Pulmonary artery endothelial cell (primary cell): ENCODE results near the gene THRAP3. TPM values are rescaled to one million over a fixed set of nuclear protein-coding genes. Genes with fewer than 3 reads are reported as not detected.

ENCODE experiments used
- DNase-seq: peaks from one replicate; pipeline ENCODE4 v3.0.0-alpha.2; 2011; ENCODE audit warnings: low read depth, low spot score
- total RNA-seq: library from RNA; depleted of rRNA; stranded (reverse); fragments of >200 nt; gene quantifications from 2 replicates; pipeline ENCODE4 v1.2.3, GENCODE V29; 2014

THRAP3 gene
- total RNA-seq, 1 donor from 2014 or later = 167 TPM

DNA sequence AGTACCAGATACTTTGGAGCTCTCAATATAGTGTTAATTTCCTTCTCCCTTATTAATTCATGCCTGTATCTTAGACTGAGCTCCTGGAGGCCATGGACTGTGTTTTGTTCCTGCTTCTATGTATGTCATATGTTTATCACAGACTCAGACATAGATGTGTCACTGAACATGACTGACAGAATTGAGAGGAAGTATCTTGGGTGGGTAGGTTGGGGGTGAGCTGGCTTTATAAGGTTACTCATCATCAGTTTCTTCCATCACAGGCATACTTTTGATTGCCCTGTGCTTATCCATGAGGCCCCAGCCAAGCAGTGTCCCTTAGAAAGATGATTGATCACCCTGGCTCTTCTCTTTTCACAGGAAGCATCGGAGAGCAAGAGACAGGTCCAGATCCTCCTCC is 76.3 kb downstream of the THRAP3 start:
- no peak for DNase-seq

DNA sequence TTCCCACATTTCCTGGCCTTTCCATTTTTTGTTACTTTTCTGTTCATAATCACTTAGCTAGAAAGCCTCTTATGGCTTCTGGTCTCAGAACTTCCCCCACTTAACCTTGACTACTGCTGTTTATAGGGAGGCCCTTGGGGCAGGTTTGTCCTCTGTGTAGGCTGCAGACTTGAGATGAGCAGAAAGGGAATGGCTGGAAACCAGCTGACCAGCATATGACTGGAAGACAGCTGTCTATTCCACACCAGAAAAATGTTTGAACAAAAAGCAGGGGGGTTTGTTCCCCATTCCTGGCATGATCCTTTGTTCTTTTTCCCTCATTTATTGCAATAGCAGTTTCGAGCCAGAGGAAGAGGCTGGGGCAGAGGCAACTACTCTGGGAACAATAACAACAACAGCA is 77.0 kb downstream of the THRAP3 start:
- no peak for DNase-seq

DNA sequence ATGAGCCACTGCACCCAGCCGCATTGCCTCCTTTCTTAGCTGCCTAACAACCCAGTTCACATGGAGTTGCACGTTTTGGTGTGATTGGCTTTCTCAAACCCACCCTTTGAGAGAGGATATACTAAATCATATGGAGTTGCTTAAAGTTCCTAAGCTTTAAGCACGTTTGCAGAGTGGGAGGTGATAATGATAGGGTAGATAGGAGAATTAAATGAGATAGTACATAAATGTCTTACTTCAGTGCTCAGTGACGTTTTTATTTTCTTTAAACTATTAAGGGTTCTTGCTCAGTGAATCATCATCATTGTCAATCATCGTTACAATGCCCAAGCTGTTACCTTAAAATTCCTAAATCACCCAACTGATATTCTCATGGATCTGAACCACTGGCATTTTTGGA is 79.0 kb downstream of the THRAP3 start:
- DNase-seq = no peak

DNA sequence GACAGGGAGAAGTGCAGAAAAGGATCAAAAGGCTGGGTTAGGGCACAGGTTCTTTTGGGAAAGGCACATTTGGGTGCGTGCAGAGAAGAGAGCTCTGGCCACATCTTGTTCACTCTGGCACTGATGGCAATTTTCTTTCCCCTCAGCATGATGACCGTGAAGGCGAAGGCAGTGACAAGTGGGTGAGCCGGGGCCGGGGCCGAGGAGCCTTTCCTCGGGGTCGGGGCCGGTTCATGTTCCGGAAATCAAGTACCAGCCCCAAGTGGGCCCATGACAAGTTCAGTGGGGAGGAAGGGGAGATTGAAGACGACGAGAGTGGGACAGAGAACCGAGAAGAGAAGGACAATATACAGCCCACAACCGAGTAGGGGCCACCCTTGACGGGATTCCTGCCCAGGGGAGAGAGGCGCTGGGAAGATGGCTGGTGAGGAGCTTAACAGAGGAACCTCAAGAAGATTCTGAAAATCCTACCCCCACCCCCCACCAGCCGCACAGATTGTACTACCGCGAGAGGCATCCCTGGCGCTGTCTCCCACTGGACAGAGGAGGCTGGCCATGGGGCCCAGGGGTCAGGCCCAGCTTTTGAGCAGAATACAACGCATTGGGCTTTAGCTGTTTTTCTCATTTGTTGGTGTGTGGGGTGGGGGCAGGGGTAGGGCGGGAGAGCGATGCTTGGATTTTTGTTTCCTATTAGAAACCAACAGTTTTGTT is 79.6 kb downstream of the THRAP3 start:
- no peak for DNase-seq

DNA sequence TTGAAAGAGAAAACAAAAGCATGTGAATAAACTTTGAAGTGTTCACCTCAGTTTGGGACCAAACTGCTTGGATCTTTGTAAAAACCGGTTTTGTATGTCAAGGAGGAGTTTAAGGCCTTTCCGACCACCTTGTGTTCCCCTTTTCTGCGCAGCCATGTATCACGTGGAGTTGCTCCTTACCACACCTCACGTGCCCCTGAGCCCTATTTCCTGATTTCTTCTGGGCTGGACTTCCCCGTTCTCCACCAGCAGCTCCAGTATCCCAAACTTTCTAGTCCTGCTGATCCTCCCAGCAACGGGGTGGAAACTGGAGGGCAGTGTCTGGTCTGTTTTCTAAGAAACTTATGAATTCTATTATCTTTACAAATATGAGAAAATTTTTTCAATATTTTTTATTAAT is 80.3 kb downstream of the THRAP3 start:
- no peak for DNase-seq

DNA sequence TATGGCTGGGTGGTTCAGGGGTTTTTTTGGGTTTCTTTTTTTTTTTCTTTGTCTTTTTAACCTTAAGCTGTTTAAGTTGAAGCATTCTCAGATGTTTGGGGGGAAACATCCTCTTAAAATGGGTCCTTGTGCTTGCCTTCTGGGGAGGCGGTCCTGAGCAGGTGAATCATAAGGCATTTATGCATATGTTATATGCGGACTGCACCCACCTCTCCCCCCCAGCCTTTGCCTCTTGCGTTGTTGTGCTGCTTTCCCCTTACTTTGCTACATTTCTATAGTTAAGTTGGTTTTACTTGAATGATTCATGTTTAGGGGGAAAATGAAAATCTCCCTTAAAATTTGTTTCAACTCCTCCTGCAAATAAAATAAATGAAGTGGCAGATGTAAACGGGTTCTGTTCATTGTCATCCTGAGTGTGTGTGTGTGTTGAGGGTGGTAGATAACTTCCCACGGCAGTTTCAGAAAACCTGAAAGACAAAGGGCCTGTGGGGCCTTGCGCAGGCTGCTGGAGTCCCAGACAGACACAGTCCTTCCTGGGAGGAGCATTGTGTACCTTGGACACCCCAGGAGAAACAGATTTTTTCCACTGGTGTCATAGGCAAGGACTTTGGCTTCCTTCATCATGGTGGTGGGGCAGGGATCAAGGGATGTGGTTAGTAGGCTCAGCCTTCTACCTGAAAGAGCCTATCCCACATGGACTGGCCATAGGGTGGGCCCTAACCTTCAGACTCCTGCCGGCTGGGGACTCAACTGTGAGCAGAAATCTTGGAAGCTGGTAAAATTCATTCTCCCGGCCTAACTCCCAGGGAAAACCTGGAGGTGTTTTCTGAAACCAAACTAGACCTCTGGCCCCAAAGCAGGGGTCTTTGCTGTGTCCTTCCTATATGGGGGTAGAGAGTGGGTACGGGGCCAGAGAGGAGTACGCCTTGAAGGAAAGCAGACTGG is 81.0 kb downstream of the THRAP3 start:
- no peak for DNase-seq

DNA sequence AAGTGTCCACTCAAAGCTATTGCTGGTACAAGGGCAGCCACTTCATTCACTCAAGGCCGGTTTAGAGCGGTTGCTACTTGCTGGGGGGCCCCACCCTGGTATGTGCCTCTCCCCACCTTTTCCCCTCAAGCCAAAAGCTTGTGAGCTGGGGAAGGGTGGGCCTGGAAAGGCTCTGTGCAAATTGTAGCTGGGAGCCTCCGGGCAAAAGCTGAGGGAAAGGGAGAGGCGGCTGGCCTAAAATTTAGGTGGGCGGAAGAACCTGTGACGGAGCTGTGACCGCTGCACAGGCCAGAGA is 81.6 kb downstream of the THRAP3 start:
- DNase-seq = no peak

DNA sequence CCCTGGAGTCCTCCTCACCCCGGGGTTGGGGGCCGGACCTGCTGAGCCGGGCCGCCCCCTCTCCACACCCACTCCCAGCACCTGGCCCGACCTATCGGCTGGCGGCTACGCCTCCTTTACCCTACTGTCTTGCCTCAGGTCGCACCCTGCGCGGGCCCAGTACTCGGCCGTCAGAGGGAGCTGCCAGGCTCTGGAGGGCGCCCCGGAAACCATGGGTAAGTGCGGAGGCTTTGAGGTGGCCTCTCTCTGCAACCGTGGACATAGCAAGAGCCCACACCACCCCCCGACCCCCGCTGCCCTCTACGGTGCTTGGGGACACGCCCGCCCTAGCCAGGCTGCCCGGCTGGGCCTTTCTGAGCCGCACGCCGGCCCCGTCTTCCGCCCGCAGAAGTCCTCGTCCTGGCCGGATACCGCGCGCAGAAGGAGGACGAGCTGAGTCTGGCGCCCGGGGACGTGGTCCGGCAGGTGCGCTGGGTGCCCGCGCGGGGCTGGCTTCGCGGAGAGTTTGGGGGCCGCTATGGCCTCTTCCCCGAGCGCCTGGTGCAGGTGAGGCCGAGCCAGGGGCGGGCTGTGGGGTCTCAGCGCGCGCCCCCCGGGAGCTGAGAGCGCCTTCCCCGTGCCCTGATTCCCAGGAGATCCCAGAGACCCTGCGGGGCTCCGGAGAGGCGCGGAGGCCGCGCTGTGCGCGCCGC is 82.1 kb downstream of the THRAP3 start, which contains the start of gene SH3D21:
Gene SH3D21 (plus strand): TSS at position 159 of the 692 bp plus-strand sequence. CDS start 53 bp downstream, at position 212.
- no peak for DNase-seq

DNA sequence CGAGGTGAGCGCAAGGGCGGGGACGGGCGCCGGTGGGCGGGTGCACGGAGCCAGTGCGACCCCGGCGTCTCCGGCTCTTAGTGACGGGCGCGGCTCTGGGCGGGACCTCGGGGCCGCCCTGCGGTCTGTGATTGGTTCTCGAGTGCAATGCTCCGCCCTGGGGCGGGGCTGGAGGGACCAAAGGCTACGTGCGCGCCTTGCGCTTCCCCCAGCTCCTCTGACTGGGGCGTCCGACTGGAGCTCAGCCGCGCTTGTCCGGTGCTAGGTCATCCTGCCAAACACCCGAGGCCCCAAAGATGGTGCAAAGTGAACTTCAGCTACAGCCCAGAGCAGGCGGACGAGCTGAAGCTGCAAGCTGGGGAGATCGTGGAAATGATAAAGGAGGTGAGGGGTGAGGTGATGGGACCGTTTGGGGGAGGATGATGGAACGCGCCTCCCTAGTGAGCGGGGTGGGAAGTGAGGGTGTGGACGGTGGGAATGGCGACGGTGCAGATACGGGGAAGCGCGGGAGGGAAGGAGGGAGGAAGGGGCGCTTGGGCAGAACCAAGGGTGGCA is 82.7 kb downstream of the THRAP3 start:
- peak; percentile 66 for DNase-seq

DNA sequence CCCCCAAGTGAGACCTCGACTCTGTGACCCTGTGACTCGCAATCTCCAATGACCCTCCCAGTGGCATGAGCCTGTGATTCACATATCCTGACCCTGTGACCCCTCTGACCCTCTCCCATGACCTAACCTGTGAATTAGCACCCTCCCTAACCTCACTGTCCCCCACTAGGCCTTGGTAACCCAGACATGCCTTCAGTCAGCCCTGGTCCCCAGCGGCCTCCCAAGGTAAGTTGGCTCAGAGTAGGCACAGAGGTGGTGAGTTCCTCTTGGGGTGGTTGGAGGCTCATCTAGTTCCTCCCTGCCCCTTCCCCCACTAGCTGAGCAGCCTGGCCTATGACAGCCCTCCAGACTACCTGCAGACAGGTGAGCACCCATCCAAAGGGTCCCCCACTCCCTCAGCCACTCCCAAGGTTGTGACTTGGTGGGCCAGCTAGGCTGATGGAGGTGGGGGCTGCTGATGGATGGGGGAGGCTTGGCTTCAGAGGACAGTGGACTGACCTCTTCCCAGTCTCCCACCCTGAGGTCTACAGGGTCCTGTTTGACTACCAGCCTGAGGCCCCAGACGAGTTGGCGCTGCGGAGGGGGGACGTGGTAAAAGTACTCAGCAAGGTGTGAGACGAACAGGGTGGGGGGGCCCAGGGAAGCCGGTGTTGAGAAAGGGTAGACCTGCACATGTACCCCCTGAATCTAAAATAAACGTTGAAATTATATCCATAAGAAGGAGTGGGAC is 83.5 kb downstream of the THRAP3 start:
- no peak for DNase-seq

DNA sequence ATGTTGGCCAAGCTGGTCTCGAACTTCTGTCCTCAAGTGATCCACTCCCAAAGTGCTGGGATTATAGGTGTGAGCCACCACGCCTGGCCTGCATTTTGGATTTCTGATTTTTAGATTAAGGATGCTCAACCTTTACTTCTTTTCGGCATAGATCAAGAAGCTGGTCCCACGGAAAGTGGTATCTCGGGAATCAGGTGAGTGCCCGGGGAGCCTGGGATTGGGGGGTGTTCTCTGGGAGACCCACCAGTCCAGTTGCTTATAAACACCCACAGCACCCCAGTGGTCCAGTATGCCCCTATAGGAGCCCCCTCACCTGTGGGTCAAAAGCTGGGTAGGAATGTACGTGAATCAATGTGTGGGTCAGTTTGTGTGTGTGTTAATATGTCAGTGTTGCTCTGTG is 85.2 kb downstream of the THRAP3 start:
- no peak for DNase-seq

DNA sequence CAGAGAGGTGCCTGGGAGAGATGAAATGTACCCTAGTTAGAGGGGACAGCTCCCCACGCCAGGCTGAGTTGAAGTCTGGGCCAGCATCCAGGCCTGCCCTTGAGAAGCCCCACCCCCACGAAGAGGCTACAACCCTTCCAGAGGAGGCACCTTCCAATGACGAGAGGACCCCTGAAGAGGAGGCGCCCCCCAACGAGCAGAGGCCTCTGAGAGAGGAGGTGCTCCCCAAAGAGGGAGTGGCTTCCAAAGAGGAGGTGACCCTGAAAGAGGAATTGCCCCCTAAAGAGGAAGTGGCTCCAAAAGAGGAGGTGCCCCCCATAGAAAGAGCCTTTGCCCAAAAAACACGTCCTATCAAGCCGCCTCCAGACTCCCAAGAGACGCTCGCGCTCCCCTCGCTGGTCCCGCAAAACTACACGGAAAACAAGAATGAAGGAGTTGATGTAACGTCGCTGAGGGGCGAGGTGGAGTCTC is 96.1 kb downstream of the THRAP3 start:
- no peak for DNase-seq

DNA sequence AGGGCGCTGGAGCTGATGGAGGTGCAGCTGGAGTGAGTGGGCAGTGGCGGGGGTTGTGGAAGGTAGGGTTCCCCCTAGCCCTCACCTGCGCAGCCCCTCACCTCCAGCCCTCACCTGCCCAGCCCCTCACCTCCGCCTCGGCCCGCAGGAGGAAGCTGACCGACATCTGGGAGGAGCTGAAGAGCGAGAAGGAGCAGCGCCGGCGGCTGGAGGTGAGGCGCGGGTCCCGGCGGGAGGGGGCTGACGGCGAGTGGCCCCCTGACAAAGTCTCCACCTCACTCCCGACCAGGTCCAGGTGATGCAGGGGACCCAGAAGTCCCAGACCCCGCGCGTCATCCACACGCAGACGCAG is 96.5 kb downstream of the THRAP3 start:
- DNase-seq = no peak

DNA sequence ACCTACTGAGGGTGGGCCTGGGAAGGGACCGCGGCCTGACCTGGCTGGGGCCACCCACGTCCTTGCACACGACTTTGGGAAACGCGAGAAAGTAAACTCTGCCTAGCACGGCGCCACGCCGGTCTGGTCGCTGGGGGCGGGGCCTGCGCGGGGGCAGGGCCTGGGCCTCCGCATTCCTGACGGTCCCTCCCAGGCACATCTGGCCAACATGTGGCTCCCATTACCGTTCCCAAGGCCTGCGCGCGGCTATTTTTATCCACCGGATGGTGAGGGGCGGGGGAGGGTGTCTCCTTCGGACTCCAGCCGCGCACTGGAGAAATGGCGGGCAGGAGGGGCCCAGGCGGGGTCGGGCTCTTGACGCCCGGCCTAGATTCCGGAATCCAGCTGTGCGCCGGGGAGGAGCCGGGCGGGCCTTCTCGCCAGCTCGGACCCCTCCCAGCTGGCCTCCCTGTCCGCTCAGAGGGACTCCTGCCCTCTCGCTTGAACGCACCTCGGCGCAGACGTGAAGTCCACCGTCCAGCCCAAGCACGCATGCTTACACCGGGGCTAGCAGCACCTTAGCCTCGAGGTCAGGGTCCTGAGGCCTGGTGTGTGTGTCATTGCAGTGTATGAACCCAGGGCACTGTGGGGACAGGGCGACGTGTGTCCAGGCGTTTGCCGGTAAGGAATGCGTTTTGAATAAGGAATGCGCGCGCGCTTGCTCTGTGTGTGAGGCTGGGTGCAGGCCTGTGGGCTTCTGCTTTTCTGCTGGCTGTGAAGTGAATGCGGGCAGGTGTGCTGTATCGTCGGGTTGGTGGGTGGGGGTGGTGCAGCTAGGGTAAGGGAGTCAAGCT is 97.1 kb downstream of the THRAP3 start:
- no peak for DNase-seq

DNA sequence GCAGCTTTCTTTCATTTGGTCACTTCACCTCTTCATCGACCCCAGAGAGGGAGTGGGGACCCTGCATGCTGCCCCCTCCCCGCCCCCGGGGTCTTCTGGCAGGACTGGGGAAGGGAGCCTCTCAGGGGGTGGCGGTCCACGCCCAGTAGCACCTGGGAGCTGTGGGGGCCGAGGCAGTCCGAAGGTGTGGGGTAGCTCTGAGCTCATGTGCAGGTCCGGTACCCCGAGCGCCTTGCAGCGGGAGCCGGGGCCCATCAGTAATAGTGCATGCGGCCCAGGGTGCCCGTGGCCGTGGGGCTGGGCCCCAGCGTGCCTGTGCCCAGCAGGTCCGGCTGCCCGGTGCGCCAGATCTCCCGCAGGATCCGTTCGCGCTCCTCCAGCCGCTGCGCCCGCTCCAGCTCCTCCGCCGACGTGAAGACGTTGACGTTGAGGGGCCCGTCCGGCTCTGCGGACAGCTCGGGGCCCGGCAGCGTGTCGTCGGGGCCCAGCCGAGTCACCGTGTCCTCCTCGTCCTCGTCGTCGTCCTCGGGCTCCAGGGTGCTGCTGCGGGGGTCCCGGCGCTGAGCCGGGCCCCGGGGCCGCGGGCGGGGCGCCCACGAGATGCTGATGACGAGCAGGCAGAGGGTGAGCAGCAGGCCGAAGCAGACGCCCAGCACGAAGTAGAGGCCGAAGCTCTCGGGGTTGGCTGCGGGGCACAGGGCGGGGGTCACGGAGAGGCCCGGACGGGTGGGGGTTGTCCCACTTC is 98.0 kb downstream of the THRAP3 start:
- DNase-seq = no peak

DNA sequence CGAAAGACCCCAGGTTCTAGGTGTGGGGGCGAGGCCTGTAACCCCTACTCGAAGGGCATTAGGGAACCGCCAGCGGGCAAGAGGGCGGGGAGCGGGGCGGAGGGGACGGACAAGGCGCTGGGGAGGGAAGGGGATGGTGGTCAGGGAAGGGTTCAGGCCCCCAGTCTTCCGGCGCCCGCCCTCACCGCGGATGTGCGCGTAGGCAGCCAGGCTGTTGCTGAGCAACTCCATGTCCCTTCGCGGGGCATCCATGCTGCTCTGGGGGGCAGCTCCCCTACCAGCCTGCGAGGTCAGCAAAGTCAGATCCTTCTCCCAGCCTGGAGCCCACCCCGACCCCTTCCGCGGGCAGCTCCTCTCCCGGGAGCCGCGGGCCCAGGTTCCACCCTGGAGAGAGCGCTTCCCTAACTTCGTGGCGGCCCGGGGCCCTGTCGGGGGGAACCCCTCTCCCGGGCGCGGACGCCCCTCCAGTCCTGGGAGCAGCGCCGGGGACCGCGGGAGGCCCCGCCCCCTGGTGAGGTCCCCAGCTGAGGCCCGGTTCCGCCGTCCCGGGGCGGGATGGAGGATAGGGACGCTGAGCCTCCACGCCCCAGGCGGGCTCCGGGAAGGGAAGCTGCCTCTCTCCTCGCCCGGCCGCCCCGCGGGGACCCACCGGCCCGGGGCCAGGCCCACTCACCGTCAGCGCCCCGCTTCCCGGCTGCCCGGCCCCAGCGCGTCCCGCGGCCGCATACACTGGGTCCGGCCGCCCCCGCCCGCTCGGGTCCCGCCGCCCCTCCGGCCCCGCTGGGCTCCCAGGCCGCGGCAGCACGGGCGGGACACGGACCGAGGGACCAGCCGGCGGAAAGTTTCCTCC is 98.8 kb downstream of the THRAP3 start:
- DNase-seq = no peak

DNA sequence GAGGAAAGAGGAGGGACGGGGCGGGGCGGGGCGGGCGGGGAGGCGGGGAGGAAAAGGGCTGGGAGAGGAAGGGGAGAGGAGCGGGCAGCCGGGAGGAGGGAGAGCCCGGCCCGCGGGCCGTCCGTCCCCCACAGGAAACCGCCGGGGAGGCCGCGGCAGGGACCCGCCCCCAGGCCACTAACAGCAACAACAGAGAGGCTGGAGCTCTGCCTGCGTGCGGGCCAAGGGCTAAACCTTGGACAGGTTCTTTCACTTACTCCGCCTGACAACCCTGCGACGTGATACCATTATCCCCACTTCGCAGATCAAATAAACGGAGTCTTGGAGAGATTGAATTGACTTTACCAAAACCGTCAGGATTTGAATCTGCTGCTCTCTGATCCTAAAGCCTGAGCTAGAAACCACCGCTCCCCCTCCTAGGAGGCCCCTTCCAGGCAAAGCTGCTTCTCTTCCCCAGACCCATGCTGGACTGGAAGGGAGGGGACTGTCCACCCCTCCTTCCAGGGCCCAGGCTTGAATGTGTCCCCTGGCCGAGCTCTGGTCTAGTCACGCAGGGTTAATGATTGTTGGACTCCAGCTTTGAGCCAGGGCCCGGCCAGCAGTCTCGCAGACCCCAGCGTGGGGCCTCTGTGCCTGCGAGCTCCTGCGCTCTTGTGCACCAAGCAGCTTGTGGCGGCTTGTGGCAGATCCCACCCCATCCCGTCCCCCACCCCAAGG is 99.6 kb downstream of the THRAP3 start, which contains the start of gene EVA1B:
Gene EVA1B (minus strand): TSS at position 10 of the 717 bp plus-strand sequence. CDS start 608 bp downstream, outside the sequence.
- peak; percentile 41 for DNase-seq

DNA sequence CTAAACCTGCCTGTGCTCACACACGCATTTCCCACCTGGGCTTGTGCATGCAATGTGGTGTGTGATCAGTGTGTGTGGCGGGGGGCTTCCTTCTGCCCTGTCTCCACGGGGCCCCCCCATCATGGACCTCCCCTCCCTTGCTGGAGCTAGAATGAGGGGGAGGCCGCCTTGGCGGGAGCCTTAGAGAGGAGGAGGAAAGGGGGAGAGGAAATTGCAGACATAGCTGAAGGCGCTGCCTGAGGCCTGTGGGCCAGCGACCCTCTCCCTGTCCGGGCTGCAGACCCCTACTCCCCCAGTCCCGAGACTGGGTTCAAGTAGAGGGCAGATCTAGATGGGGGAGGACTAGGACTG is 100.1 kb downstream of the THRAP3 start:
- DNase-seq = no peak
